Neuronal stem cell (in vitro differentiated cells): ENCODE measurements around the gene THBS2.
A peak's percentile ranks its signal among the peaks of the same experiment; 100 is the strongest.

Experiments used
- DNase-seq: peaks from one replicate; pipeline ENCODE4 v3.0.0-alpha.2; 2013; ENCODE audit warnings: low spot score
- H2AFZ ChIP-seq: one replicate; pipeline ENCODE4 v1.6.1; 2013; ENCODE audit warnings: mild to moderate bottlenecking, low read length, inconsistent platforms
- H2AK5ac ChIP-seq: 2 replicates; pipeline ENCODE4 v1.6.1; 2013; ENCODE audit warnings: low read depth, mild to moderate bottlenecking, inconsistent platforms, low read length, moderate library complexity, mixed read lengths
- H2BK120ac ChIP-seq: 2 replicates; pipeline ENCODE4 v1.6.1; 2013; ENCODE audit warnings: low read depth, mild to moderate bottlenecking, inconsistent platforms, low read length, moderate library complexity, mixed read lengths
- H2BK12ac ChIP-seq: one replicate; pipeline ENCODE4 v1.6.1; 2013; ENCODE audit warnings: low read length, inconsistent platforms
- H2BK15ac ChIP-seq: 2 replicates; pipeline ENCODE4 v1.6.1; 2013; ENCODE audit warnings: mild to moderate bottlenecking, low read length, inconsistent platforms, mixed read lengths
- H2BK5ac ChIP-seq: one replicate; pipeline ENCODE4 v1.6.1; 2013; ENCODE audit warnings: inconsistent platforms, mild to moderate bottlenecking, low read length, moderate library complexity
- H3K14ac ChIP-seq: one replicate; pipeline ENCODE4 v1.6.1; 2013; ENCODE audit warnings: low read length, inconsistent platforms
- H3K18ac ChIP-seq: 2 replicates; pipeline ENCODE4 v1.6.1; 2013; ENCODE audit warnings: low read length, inconsistent platforms
- H3K23ac ChIP-seq: 2 replicates; pipeline ENCODE4 v1.6.1; 2013; ENCODE audit warnings: low read depth, mild to moderate bottlenecking, mixed read lengths, low read length, inconsistent platforms; ENCODE audit not compliant: poor library complexity
- H3K27ac ChIP-seq: replicated peaks from 3 replicates; pipeline ENCODE4 v1.5.1; 2013; ENCODE audit warnings: low read length, inconsistent platforms
- H3K27me3 ChIP-seq, 3 experiments: 2 replicates each; pipeline ENCODE4 v1.6.1; 2013; ENCODE audit warnings: low read length in 3 of 3, mild to moderate bottlenecking in 2 of 3, inconsistent platforms in 1 of 3, low read depth in 1 of 3, mixed read lengths in 1 of 3, moderate library complexity in 1 of 3; ENCODE audit not compliant: control insufficient read depth in 3 of 3, insufficient read depth in 3 of 3
- H3K36me3 ChIP-seq, 2 donors: replicated peaks in 1 of 2; 2 replicates each; pipeline ENCODE4 v1.6.1; 2013; ENCODE audit warnings: low read length in 2 of 2; ENCODE audit not compliant: control insufficient read depth in 2 of 2, insufficient read depth in 2 of 2
- H3K4ac ChIP-seq: 2 replicates; pipeline ENCODE4 v1.6.1; 2013; ENCODE audit warnings: inconsistent platforms, mild to moderate bottlenecking, low read length, moderate library complexity
- H3K4me1 ChIP-seq, 2 donors: 1 replicate in 1 of 2; 2 replicates in 1 of 2; pipeline ENCODE4 v1.6.1; 2013; ENCODE audit warnings: low read length in 2 of 2, low read depth in 1 of 2; ENCODE audit not compliant: control insufficient read depth in 2 of 2, insufficient read depth in 1 of 2
- H3K4me2 ChIP-seq: one replicate; pipeline ENCODE4 v1.6.1; 2013; ENCODE audit warnings: mild to moderate bottlenecking, low read length, inconsistent platforms; ENCODE audit not compliant: insufficient read depth, poor library complexity, severe bottlenecking
- H3K4me3 ChIP-seq, 2 donors: 2 replicates each; pipeline ENCODE4 v1.5.1; 2013; ENCODE audit warnings: low read length in 2 of 2, mild to moderate bottlenecking in 2 of 2, inconsistent platforms in 1 of 2, moderate library complexity in 1 of 2
- H3K79me1 ChIP-seq: one replicate; pipeline ENCODE4 v1.6.1; 2013; ENCODE audit warnings: low read depth, mild to moderate bottlenecking, inconsistent platforms, low read length, moderate library complexity
- H3K9ac ChIP-seq: one replicate; pipeline ENCODE4 v1.6.1; 2013; ENCODE audit warnings: mild to moderate bottlenecking, low read depth, low read length, inconsistent platforms; ENCODE audit not compliant: poor library complexity
- H3K9me3 ChIP-seq, 2 donors: replicated peaks in 1 of 2; 2 replicates each; pipeline versions ENCODE3 to v1.6.1; 2013; ENCODE audit warnings: low read length in 2 of 2, mild to moderate bottlenecking in 2 of 2, inconsistent platforms in 1 of 2, low read depth in 1 of 2, mixed read lengths in 1 of 2, moderate library complexity in 1 of 2; ENCODE audit not compliant: control insufficient read depth in 2 of 2, insufficient read depth in 1 of 2
- H4K8ac ChIP-seq: one replicate; pipeline ENCODE4 v1.6.1; 2013; ENCODE audit warnings: low read depth, mild to moderate bottlenecking, inconsistent platforms, low read length, moderate library complexity
- H4K91ac ChIP-seq: one replicate; pipeline ENCODE4 v1.6.1; 2013; ENCODE audit warnings: low read length, low read depth, mild to moderate bottlenecking, inconsistent platforms; ENCODE audit not compliant: poor library complexity
- WGBS, 2 donors: extraction: QIAGEN DNeasy Blood & Tissue Kit; methylation state at CpG; one replicate each; pipeline ENCODE4 v1.1.7; 2013; ENCODE audit warnings: missing lambda C conversion rate in 2 of 2, mixed read lengths in 1 of 2; ENCODE audit not compliant: insufficient read length in 2 of 2, insufficient replicate concordance in 1 of 2; ENCODE audit errors: extremely low coverage in 2 of 2; 5-methylcytosine and 5-hydroxymethylcytosine counted together

The THBS2 gene

GRCh38 chr6:169190970-169191369 lies 62.7 kb downstream of the THBS2 start:
- Histone ChIP-seq H3K18ac (no peak overlapping the region), H3K23ac (no peak overlapping the region), H3K9ac (no peak overlapping the region), H2BK120ac (no peak overlapping the region), H3K9me3 (no peaks in the 10 kb centered on the region), H2AFZ (no peak overlapping the region), H2BK15ac (no peak overlapping the region), H3K4me3 (no peak overlapping the region), H4K91ac (no peak overlapping the region), H3K4ac (no peak overlapping the region), H3K14ac (no peak overlapping the region), H3K27ac (no peak overlapping the region), H3K4me2 (no peak overlapping the region), H2BK12ac (no peak overlapping the region), H2AK5ac (no peak overlapping the region), H2BK5ac (no peak overlapping the region), H4K8ac (no peak overlapping the region), H3K36me3 (no peaks in the 10 kb centered on the region), H3K79me1 (no peaks in the 10 kb centered on the region), H3K27me3 (no peaks in the 10 kb centered on the region), H3K4me1 (peaks cover 0 to 14% of the 10 kb centered on the region in 2 donors)
- DNase-seq, result no peak
- WGBS, 2 donors, result no CpG with 5 or more reads among the region's 8 CpGs

- WGBS, 2 donors, result no CpG with 5 or more reads among the region's 8 CpGs
These were observed 63.5 kb downstream of the THBS2 start for GRCh38 chr6:169190144-169190584.

DNA sequence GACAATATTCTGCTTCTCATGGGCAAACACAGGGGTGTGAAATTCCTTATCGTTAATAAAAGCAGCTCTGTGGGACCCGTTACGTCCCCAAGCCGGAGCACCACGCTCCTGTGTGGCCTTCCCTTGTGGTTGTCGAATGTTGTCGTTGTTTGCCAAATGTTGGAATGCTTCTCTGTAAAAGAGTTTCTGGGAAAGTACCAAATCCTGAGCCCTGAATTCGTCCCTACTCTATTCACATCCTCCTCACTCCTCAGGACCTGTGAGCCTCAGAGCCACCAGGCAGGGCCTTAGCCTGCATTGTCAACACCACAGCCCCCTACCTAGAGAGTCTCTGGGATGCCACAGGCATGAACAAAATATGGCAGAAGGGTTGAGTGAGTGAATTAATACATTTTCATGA lies 64.0 kb downstream of the THBS2 start:
- H3K4me3 ChIP-seq, result no peak overlapping the region
- no peak overlapping the region for H3K18ac ChIP-seq
- no peaks in the 10 kb centered on the region for H3K27me3 ChIP-seq
- H2BK120ac ChIP-seq, result no peak overlapping the region
- H3K4ac ChIP-seq, result no peak overlapping the region
- H3K79me1 ChIP-seq, result no peaks in the 10 kb centered on the region
- no peak overlapping the region for H2BK15ac ChIP-seq
- no peaks in the 10 kb centered on the region for H3K36me3 ChIP-seq
- no peak overlapping the region for H2BK12ac ChIP-seq
- peaks cover 0 to 14% of the 10 kb centered on the region in 2 donors for H3K4me1 ChIP-seq
- H2AK5ac ChIP-seq, result no peak overlapping the region
- H3K27ac ChIP-seq, result no peak overlapping the region
- H4K91ac ChIP-seq, result no peak overlapping the region
- H3K4me2 ChIP-seq, result no peak overlapping the region
- DNase-seq, result no peak
- H3K9me3 ChIP-seq, result no peaks in the 10 kb centered on the region
- H2BK5ac ChIP-seq, result no peak overlapping the region
- H3K14ac ChIP-seq, result no peak overlapping the region
- no peak overlapping the region for H3K9ac ChIP-seq
- H4K8ac ChIP-seq, result no peak overlapping the region
- no peak overlapping the region for H2AFZ ChIP-seq
- WGBS, 2 donors, result no CpG with 5 or more reads among the region's 8 CpGs
- H3K23ac ChIP-seq, result no peak overlapping the region

More at GRCh38 chr6:169190144-169190584, 63.5 kb downstream of the THBS2 start:
- Histone ChIP-seq H4K8ac (no peak overlapping the region), H3K9me3 (no peaks in the 10 kb centered on the region), H3K9ac (no peak overlapping the region), H2BK5ac (no peak overlapping the region), H3K4me3 (no peak overlapping the region), H2AK5ac (peak overlapping the region; percentile 47), H3K4me1 (peaks cover 0 to 14% of the 10 kb centered on the region in 2 donors), H2BK15ac (no peak overlapping the region), H2AFZ (no peak overlapping the region), H4K91ac (no peak overlapping the region), H3K4me2 (no peak overlapping the region), H2BK120ac (no peak overlapping the region), H3K27me3 (no peaks in the 10 kb centered on the region), H3K79me1 (no peaks in the 10 kb centered on the region), H3K27ac (no peak overlapping the region), H2BK12ac (no peak overlapping the region), H3K4ac (no peak overlapping the region), H3K18ac (peak overlapping the region; percentile 50), H3K36me3 (no peaks in the 10 kb centered on the region), H3K23ac (no peak overlapping the region), H3K14ac (no peak overlapping the region)
- no peak for DNase-seq

DNA sequence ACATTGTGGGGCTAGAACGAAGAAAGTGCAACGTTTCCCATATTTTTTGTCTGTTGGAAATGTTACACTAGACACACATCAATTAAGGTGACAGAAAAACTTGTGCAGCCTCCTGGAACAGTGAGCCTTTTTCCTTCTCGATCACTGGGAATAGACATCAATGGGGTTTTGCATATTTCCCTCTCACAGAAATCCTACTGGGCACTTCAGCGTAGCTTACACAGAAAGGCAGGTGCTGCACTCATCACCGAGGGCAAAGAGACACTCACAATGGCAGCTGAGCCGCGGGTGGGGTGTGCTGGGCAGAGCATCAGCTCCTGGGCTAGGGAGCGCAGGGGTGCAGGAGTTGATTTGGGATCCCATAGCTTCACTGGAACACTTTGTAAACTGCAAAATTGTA lies 64.5 kb downstream of the THBS2 start:
- no CpG with 5 or more reads among the region's 8 CpGs for WGBS, 2 donors

More for the DNA sequence above, 64.5 kb downstream of the THBS2 start:
- H2AFZ ChIP-seq, result no peak overlapping the region
- no peak overlapping the region for H2AK5ac ChIP-seq
- H3K4ac ChIP-seq, result no peak overlapping the region
- no peak overlapping the region for H2BK12ac ChIP-seq
- H4K91ac ChIP-seq, result no peak overlapping the region
- no peak overlapping the region for H3K9ac ChIP-seq
- no peaks in the 10 kb centered on the region for H3K36me3 ChIP-seq
- no peaks in the 10 kb centered on the region for H3K27me3 ChIP-seq
- H3K4me2 ChIP-seq, result no peak overlapping the region
- no peak overlapping the region for H3K18ac ChIP-seq
- no peak overlapping the region for H4K8ac ChIP-seq
- DNase-seq, result no peak
- H3K79me1 ChIP-seq, result no peaks in the 10 kb centered on the region
- H2BK15ac ChIP-seq, result no peak overlapping the region
- H2BK120ac ChIP-seq, result no peak overlapping the region
- H2BK5ac ChIP-seq, result no peak overlapping the region
- no peak overlapping the region for H3K23ac ChIP-seq
- peaks cover 0 to 14% of the 10 kb centered on the region in 2 donors for H3K4me1 ChIP-seq
- no peak overlapping the region for H3K4me3 ChIP-seq
- no peak overlapping the region for H3K27ac ChIP-seq
- H3K9me3 ChIP-seq, result no peaks in the 10 kb centered on the region
- no peak overlapping the region for H3K14ac ChIP-seq
